ENCODE data around the gene MAGI2. TPM values are rescaled to one million over a fixed set of nuclear protein-coding genes. Genes with fewer than 3 reads are reported as not detected.

Gene MAGI2
- total and polyA plus RNA-seq, 2 experiments from 2014 or later, result 10.4 to 26.4 TPM

- TF ChIP-seq CTCF (conservative IDR thresholded peaks at IDR 0.05; ENCODE audit: low read depth in 2 of 2) (no peak), JUNB (IDR thresholded peaks at IDR 0.05; ENCODE audit: unreplicated experiment) (no peak), EZH2phosphoT487 (IDR thresholded peaks at IDR 0.05; ENCODE audit: unreplicated experiment) (no peak), NANOG (IDR thresholded peaks at IDR 0.05; ENCODE audit: borderline replicate concordance) (no peak)
Observed at GRCh38 chr7:78121888-78122287, 1331.6 kb downstream of the MAGI2 start (continued).

GRCh38 chr7:78118470-78118869, 1335.0 kb downstream of the MAGI2 start:
- peak overlapping the region; percentile 12; the same call in 1 of the 3 replicates for H3K4me3 Mint-ChIP-seq
- ATAC-seq, result no peak
- TF ChIP-seq POLR2AphosphoS5 (IDR thresholded peaks at IDR 0.05; ENCODE audit: low read depth) (no peak), CTCF (conservative IDR thresholded peaks at IDR 0.05; ENCODE audit: low read depth in 2 of 2) (no peak), CREB1 (CRISPR knock-in tag; IDR thresholded peaks at IDR 0.05; ENCODE audit: low read depth) (no peak), STAT1 (IDR thresholded peaks at IDR 0.05; ENCODE audit: unreplicated experiment) (no peak), NANOG (IDR thresholded peaks at IDR 0.05; ENCODE audit: borderline replicate concordance) (no peak)
- Histone ChIP-seq H3K36me3 (ENCODE audit: insufficient read depth) (no peaks in the 10 kb centered on the region), H3K4me2 (peak overlapping the region; percentile 34), H3K4me1 (ENCODE audit: insufficient read depth) (peaks cover 18% of the 10 kb centered on the region), H3F3A (replicated peaks; ENCODE audit: low read depth) (no peaks in the 10 kb centered on the region), H2AFZ (no peak overlapping the region), H4K20me1 (replicated peaks; ENCODE audit: insufficient read depth) (no peaks in the 10 kb centered on the region), H3K4me3 (no peak overlapping the region; the same call in 1 of the 2 replicates), H3K27ac (ENCODE audit: low read depth) (no peak overlapping the region), H3K79me2 (replicated peaks; ENCODE audit: insufficient read depth) (no peaks in the 10 kb centered on the region), H3K9me2 (ENCODE audit: insufficient read depth) (no peaks in the 10 kb centered on the region), H3K27me3 (ENCODE audit: insufficient read depth) (no peaks in the 10 kb centered on the region)
- no peak for DNase-seq (ENCODE audit: low spot score)
- peak overlapping the region; percentile 83 for H3K27ac Mint-ChIP-seq
- H3K36me3 Mint-ChIP-seq (ENCODE audit: low read depth), result peaks cover 5% of the 10 kb centered on the region; the same call in 2 of the 3 replicates
- peaks cover 19% of the 10 kb centered on the region for H3K4me1 Mint-ChIP-seq
- H3K27me3 Mint-ChIP-seq (ENCODE audit: insufficient read depth, low read depth, poor library complexity), result peaks cover 4% of the 10 kb centered on the region
- no peaks in the 10 kb centered on the region; the same call in 2 of the 3 replicates for H3K9me3 Mint-ChIP-seq

- no peaks in the 10 kb centered on the region; the same call in 2 of the 3 replicates for H3K9me3 Mint-ChIP-seq
- H3K4me2 ChIP-seq, result no peak overlapping the region
- H3K4me3 Mint-ChIP-seq, result no peak overlapping the region
- TF ChIP-seq ZNF114 (CRISPR knock-in tag; IDR thresholded peaks at IDR 0.05) (no peak), ETS1 (IDR thresholded peaks at IDR 0.05) (no peak), EZH2 (IDR thresholded peaks at IDR 0.05; ENCODE audit: low read depth, unreplicated experiment) (no peak), REST (IDR thresholded peaks at IDR 0.05; ENCODE audit: unreplicated experiment) (no peak), STAT1 (IDR thresholded peaks at IDR 0.05; ENCODE audit: unreplicated experiment) (no peak), ZNF331 (CRISPR knock-in tag; IDR thresholded peaks at IDR 0.05; ENCODE audit: low read depth) (no peak), NANOG (IDR thresholded peaks at IDR 0.05; ENCODE audit: borderline replicate concordance) (no peak), JUNB (IDR thresholded peaks at IDR 0.05; ENCODE audit: unreplicated experiment) (no peak), CREB1 (CRISPR knock-in tag; IDR thresholded peaks at IDR 0.05; ENCODE audit: low read depth) (no peak)
Observed at GRCh38 chr7:78115876-78116275, 1337.6 kb downstream of the MAGI2 start.

More at GRCh38 chr7:78115876-78116275, 1337.6 kb downstream of the MAGI2 start:
- DNase-seq (ENCODE audit: low spot score) (no peak), ATAC-seq (no peak)
- Histone ChIP-seq H3K27me3 (ENCODE audit: insufficient read depth) (no peaks in the 10 kb centered on the region), H3K4me3 (no peak overlapping the region), H3K36me3 (ENCODE audit: insufficient read depth) (no peaks in the 10 kb centered on the region), H4K20me1 (replicated peaks; ENCODE audit: insufficient read depth) (no peaks in the 10 kb centered on the region), H3K27ac (ENCODE audit: low read depth) (no peak overlapping the region), H3K79me2 (replicated peaks; ENCODE audit: insufficient read depth) (no peaks in the 10 kb centered on the region), H3K4me1 (ENCODE audit: insufficient read depth) (peaks cover 41% of the 10 kb centered on the region), H3K9me2 (ENCODE audit: insufficient read depth) (no peaks in the 10 kb centered on the region), H3F3A (replicated peaks; ENCODE audit: low read depth) (no peaks in the 10 kb centered on the region), H2AFZ (no peak overlapping the region)
- H3K27ac Mint-ChIP-seq, result no peak overlapping the region
- peaks cover 5% of the 10 kb centered on the region; the same call in 2 of the 3 replicates for H3K36me3 Mint-ChIP-seq (ENCODE audit: low read depth)
- peaks cover 42% of the 10 kb centered on the region for H3K4me1 Mint-ChIP-seq
- H3K27me3 Mint-ChIP-seq (ENCODE audit: insufficient read depth, low read depth, poor library complexity), result peaks cover 4% of the 10 kb centered on the region
